PC-9 (cell line): ENCODE measurements around the gene ASB5.

Source experiments
- EZH2 ChIP-seq: fragments of 200-600 bp; sonication (generic); IDR thresholded peaks from 2 replicates; pipeline ENCODE4 v1.8.0; 2017; ENCODE audit warnings: antibody characterized with exemption, low read depth
- TF ChIP-seq, protein P1 (sequence below): fragments of 200-600 bp; sonication (generic); conservative IDR thresholded peaks from 2 replicates; pipeline ENCODE4 v1.6.1; 2017; ENCODE audit warnings: mixed run types, antibody characterized with exemption, mild to moderate bottlenecking, moderate library complexity

DNA sequence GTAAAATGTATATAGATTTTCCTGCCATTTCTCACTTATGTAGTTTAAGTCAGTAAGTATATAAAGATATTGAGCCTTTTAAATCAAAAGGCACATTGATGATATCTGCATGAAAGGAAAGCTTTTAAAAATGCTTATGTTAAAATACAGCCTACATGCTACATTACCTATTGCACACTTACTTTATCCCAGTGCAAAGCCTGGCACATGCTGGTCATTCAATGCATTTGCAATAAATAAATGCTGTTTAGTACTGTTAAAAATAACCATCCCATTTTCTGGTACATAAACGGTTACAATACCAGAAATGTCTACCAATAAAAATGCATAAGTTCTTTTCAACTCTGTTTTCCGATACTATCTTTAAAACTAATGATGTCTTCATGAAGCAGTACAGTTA lies 51.5 kb downstream of the ASB5 start:
- TF ChIP-seq, protein P1, sequence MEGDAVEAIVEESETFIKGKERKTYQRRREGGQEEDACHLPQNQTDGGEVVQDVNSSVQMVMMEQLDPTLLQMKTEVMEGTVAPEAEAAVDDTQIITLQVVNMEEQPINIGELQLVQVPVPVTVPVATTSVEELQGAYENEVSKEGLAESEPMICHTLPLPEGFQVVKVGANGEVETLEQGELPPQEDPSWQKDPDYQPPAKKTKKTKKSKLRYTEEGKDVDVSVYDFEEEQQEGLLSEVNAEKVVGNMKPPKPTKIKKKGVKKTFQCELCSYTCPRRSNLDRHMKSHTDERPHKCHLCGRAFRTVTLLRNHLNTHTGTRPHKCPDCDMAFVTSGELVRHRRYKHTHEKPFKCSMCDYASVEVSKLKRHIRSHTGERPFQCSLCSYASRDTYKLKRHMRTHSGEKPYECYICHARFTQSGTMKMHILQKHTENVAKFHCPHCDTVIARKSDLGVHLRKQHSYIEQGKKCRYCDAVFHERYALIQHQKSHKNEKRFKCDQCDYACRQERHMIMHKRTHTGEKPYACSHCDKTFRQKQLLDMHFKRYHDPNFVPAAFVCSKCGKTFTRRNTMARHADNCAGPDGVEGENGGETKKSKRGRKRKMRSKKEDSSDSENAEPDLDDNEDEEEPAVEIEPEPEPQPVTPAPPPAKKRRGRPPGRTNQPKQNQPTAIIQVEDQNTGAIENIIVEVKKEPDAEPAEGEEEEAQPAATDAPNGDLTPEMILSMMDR, result no peak
- TF ChIP-seq EZH2, result no peak
